Measurements from ENCODE around the gene SMARCD1. TPM values are rescaled to one million over a fixed set of nuclear protein-coding genes. Genes with fewer than 3 reads are reported as not detected.
A peak's percentile ranks its signal among the peaks of the same experiment; 100 is the strongest.

The SMARCD1 gene
- 10 to 100 TPM in 3 of 4 donors, 1 to 10 TPM in 1; 4.1 to 54.6 (median 39.6) TPM for total RNA-seq

DNA sequence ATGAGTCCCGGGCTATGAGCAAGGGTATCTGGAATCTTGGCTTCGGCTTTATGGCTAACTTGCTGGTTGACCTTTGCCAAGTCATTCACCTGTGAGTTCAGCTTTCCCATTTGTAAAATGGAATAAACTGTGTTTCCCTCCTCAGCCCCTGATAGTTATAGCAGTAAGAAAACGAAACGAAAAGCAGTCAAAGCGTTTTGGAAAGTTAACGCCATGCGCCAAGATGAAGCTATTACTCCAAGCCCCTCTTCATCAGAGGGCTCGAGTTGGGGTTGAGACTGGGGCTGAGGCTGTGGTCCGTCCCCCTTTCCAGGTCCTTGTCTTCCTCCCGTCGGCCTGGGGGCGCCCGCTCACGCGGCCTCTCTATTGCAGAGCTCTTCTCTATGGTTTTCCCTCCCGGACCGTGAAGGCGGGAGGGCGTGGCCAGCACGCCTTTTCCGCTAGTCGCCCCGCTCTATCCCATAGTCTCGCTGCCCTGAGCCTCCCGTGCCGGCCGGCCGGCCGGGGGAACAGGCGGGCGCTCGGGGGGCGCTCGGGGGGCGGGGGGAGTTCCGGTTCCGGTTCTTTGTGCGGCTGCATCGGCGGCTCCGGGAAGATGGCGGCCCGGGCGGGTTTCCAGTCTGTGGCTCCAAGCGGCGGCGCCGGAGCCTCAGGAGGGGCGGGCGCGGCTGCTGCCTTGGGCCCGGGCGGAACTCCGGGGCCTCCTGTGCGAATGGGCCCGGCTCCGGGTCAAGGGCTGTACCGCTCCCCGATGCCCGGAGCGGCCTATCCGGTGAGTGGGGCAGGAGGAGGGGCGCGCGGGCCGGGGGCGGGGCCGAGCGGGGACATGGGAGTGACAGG lies at the start of gene SMARCD1:
Gene SMARCD1 (plus strand): TSS at position 568 of the 840 bp plus-strand sequence. CDS start 28 bp downstream, at position 596.
- H3K9me3 ChIP-seq: no peaks in the 10 kb centered on the region
- no peaks in the 10 kb centered on the region for H3K4me1 ChIP-seq
- peak; percentile 90 to 93 for DNase-seq
- peak in 1 of 2 donors; percentile 51 for TF ChIP-seq POLR2A (IDR thresholded peaks at IDR 0.05)
- TF ChIP-seq, protein P1, sequence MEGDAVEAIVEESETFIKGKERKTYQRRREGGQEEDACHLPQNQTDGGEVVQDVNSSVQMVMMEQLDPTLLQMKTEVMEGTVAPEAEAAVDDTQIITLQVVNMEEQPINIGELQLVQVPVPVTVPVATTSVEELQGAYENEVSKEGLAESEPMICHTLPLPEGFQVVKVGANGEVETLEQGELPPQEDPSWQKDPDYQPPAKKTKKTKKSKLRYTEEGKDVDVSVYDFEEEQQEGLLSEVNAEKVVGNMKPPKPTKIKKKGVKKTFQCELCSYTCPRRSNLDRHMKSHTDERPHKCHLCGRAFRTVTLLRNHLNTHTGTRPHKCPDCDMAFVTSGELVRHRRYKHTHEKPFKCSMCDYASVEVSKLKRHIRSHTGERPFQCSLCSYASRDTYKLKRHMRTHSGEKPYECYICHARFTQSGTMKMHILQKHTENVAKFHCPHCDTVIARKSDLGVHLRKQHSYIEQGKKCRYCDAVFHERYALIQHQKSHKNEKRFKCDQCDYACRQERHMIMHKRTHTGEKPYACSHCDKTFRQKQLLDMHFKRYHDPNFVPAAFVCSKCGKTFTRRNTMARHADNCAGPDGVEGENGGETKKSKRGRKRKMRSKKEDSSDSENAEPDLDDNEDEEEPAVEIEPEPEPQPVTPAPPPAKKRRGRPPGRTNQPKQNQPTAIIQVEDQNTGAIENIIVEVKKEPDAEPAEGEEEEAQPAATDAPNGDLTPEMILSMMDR (IDR thresholded peaks at IDR 0.05): peak; percentile 20 to 66 (median 55)
- peak within 1 kb of the TSS; percentile 93 to 98 for H3K27ac ChIP-seq
- peak within 1 kb of the TSS; percentile 63 to 88 for H3K4me3 ChIP-seq
- H3K27me3 ChIP-seq: no peaks in the 10 kb centered on the region
- no peaks in the 10 kb centered on the region for H3K36me3 ChIP-seq
- intact Hi-C loops (cut with DNase I; ENCODE audit: low total_unique reads): no loop called here

DNA sequence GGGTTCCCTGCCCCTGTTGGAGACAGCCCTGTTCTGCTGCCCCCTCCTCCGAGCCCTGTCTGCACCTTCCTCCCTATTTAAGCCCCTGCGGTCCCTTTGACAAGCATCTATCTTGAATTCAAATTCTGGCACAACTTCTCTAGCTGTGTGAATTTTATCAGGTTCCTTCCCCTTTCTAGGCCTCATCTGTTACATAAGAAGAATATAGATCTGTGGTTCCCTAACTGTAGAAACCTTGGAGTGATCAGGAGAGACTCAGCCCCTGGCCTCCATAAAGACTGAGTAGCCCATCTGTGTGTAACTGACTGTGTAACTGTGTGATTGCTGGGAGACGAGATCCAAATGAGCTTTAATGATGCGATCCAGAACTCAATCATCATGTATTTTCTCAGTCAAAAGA lies 46.8 kb upstream of the SMARCD1 start:
- H3K27ac ChIP-seq: no peak overlapping the region
- no peak for DNase-seq
- intact Hi-C loops (cut with DNase I; ENCODE audit: low total_unique reads): no loop called here
- H3K9me3 ChIP-seq: no peaks in the 10 kb centered on the region
- TF ChIP-seq, protein P1 (IDR thresholded peaks at IDR 0.05): no peak
- no peak for TF ChIP-seq POLR2A (IDR thresholded peaks at IDR 0.05)
- H3K4me3 ChIP-seq: no peak overlapping the region
- no peaks in the 10 kb centered on the region for H3K36me3 ChIP-seq
- H3K27me3 ChIP-seq: no peaks in the 10 kb centered on the region
- H3K4me1 ChIP-seq: no peaks in the 10 kb centered on the region

DNA sequence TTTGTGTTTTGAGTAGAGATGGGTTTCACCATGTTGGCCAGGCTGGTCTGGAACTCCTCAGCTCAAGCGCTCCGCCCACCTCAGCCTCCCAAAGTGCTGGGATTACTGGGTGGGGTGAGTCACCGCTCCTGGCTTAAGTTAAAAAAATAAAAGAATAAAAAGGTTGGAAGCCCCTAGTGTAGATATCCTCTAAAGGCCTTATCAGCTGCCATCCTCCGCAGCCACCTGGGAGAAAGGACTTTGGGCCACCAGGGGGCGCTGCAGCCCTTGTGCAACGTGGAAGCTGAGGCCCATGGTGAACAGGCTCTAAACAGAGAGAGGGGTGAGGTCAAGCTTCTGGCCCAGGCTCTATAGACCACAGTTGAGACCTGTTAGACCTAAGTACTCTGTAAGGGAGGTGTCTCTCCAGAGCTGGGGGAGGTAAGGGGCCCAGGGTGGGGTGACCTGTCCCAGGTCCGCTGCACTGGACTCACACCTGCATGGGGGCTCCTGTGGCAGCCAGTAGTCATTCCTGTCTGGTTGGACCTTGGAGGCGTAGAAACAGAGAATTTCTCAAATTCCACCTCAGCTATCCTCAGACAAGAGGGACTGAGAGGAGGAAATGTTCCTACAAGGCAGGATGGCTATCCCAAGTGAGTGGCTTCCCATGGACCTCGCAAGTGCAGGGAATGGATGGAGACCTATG lies 45.8 kb upstream of the SMARCD1 start:
- Histone ChIP-seq H3K27me3 (no peaks in the 10 kb centered on the region), H3K4me3 (no peak overlapping the region), H3K36me3 (no peaks in the 10 kb centered on the region), H3K27ac (peak overlapping the region in 1 of 2 donors; percentile 51), H3K9me3 (no peaks in the 10 kb centered on the region), H3K4me1 (no peaks in the 10 kb centered on the region)
- DNase-seq: peak; percentile 88
- intact Hi-C loops (cut with DNase I; ENCODE audit: low total_unique reads): no loop called here
- TF ChIP-seq, protein P1 (IDR thresholded peaks at IDR 0.05): peak; percentile 67 to 83 (median 80)
- no peak for TF ChIP-seq POLR2A (IDR thresholded peaks at IDR 0.05)

DNA sequence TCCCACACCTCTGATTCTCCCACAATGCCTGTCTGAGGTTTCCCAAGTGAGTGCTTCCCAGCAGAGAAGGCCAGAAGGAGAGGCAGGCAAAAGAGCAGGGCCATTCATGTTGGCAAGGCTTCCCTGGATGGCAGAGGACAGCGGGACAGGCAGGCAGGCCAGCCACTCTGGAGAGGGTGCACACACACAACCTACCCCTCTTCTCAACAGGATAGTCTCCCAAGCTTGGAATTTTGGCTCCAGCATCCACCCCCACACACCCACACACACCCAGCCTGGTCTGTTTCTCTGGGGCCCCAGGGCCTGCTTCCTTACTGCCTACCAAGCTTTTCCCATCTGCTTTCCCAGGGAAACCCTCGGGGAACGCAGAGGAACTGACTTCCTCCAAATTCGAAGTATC lies 44.5 kb upstream of the SMARCD1 start:
- Histone ChIP-seq H3K27me3 (no peaks in the 10 kb centered on the region), H3K4me1 (no peaks in the 10 kb centered on the region), H3K27ac (no peak overlapping the region), H3K9me3 (no peaks in the 10 kb centered on the region), H3K36me3 (no peaks in the 10 kb centered on the region), H3K4me3 (no peak overlapping the region)
- TF ChIP-seq POLR2A (IDR thresholded peaks at IDR 0.05): no peak
- TF ChIP-seq, protein P1 (IDR thresholded peaks at IDR 0.05): no peak
- no peak for DNase-seq
- intact Hi-C loops (cut with DNase I; ENCODE audit: low total_unique reads): no loop called here
